Testis (tissue), 2 donors: ENCODE results near the gene PITPNC1.

ENCODE experiments used
- CTCF ChIP-seq, 3 experiments: fragments of 450-650 bp in 2 of 3; fragments of 200-600 bp in 1 of 3; sonication (generic) in 1 of 3; IDR thresholded peaks; one replicate each; pipeline ENCODE4 v1.5.1; 2016 to 2019; ENCODE audit warnings: antibody characterized with exemption in 3 of 3, mild to moderate bottlenecking in 2 of 3, moderate library complexity in 1 of 3
- POLR2A ChIP-seq: fragments of 450-650 bp; IDR thresholded peaks from one replicate; pipeline ENCODE4 v1.6.1; 2017; ENCODE audit warnings: antibody characterized with exemption, mild to moderate bottlenecking, moderate library complexity

DNA sequence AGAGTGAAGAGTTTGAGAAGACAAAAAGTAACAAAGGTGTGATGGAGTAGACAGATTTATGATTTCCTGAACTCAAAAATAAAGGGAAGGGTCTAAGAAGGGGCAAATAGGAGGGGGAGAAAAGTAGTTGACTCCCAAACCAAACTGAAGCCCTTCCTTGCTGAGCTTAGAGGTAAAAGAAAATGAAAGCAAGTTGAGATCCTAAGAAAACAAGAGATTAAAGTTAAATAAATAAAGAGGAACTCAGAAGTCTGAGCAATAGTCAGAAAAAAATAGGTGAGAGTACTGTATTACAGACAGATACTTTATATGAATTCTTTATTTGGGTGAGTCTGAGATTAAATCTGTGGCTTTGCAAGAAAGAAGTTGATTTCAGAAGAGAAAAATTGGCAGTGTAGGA lies 7.4 kb upstream of the PITPNC1 start:
- no peak for TF ChIP-seq POLR2A
- no peak for TF ChIP-seq CTCF (IDR thresholded peaks at IDR 0.05)
